ENCODE measurements around the gene CAV2.
A peak's percentile ranks its signal among the peaks of the same experiment; 100 is the strongest.
"Not testable (repeated sequence)": the region's sequence is repeated elsewhere in the genome, so short reads cannot be mapped to it uniquely, and the experiment has no call there.

The CAV2 gene

GRCh38 chr7:116499168-116500077 lies at the start of gene CAV2:
CAV2 (plus strand) TSS chr7:116499738; CDS start chr7:116499782, 44 bp downstream.
- DNase-seq: peak; percentile 33

GRCh38 chr7:116449950-116450349 lies 49.6 kb upstream of the CAV2 start:
- no peak for DNase-seq

- no peak for DNase-seq
Observed at GRCh38 chr7:116451957-116452729, 47.4 kb upstream of the CAV2 start.

GRCh38 chr7:116454377-116454776 lies 45.2 kb upstream of the CAV2 start:
- no peak for DNase-seq

- no peak for DNase-seq
Observed at GRCh38 chr7:116455009-116455408, 44.5 kb upstream of the CAV2 start.

GRCh38 chr7:116455499-116455898 lies 44.0 kb upstream of the CAV2 start:
- no peak for DNase-seq

- no peak for DNase-seq
Observed at GRCh38 chr7:116461500-116461899, 38.0 kb upstream of the CAV2 start.

- DNase-seq: no peak
Observed at GRCh38 chr7:116463956-116464355, 35.6 kb upstream of the CAV2 start.

- DNase-seq: no peak
Observed at GRCh38 chr7:116464375-116464774, 35.2 kb upstream of the CAV2 start.

GRCh38 chr7:116465125-116465524 lies 34.4 kb upstream of the CAV2 start:
- no peak for DNase-seq

- DNase-seq: no peak
Observed at GRCh38 chr7:116468534-116468933, 31.0 kb upstream of the CAV2 start.

- no peak for DNase-seq
Observed at GRCh38 chr7:116477625-116478024, 21.9 kb upstream of the CAV2 start.

GRCh38 chr7:116478834-116479233 lies 20.7 kb upstream of the CAV2 start:
- no peak for DNase-seq

- DNase-seq: no peak
Observed at GRCh38 chr7:116483271-116483942, 16.1 kb upstream of the CAV2 start.

- not testable (repeated sequence) for DNase-seq
Observed at GRCh38 chr7:116484389-116484788, 15.1 kb upstream of the CAV2 start.

GRCh38 chr7:116487907-116488521 lies 11.5 kb upstream of the CAV2 start:
- no peak for DNase-seq

GRCh38 chr7:116490351-116490750 lies 9.2 kb upstream of the CAV2 start:
- no peak for DNase-seq

GRCh38 chr7:116491887-116492653 lies 7.5 kb upstream of the CAV2 start:
- no peak for DNase-seq

- no peak for DNase-seq
Observed at GRCh38 chr7:116492654-116493109, 6.9 kb upstream of the CAV2 start.

GRCh38 chr7:116493449-116493848 lies 6.1 kb upstream of the CAV2 start:
- DNase-seq: no peak

- no peak for DNase-seq
Observed at GRCh38 chr7:116494472-116494871, 5.1 kb upstream of the CAV2 start.

- DNase-seq: no peak
Observed at GRCh38 chr7:116495736-116496135, 3.8 kb upstream of the CAV2 start.

Data from COR-L47 (cell line).